Measurements from ENCODE around the gene PPP1CB.

The PPP1CB gene

GRCh38 chr2:28821295-28821958 is 69.8 kb downstream of the PPP1CB start:
- H3K4me3 ChIP-seq (ENCODE audit: low read depth, low read length): no peak overlapping the region
- no peak overlapping the region for H3K27ac ChIP-seq (ENCODE audit: low read depth, low read length)
- no peak overlapping the region for H3K9ac ChIP-seq (ENCODE audit: low read depth, low read length)
- H3K36me3 ChIP-seq (ENCODE audit: control insufficient read depth, insufficient read depth, low read length): no peaks in the 10 kb centered on the region
- H3K9me3 ChIP-seq (ENCODE audit: control insufficient read depth, insufficient read depth, low read length): no peaks in the 10 kb centered on the region
- H3K27me3 ChIP-seq (ENCODE audit: control insufficient read depth, insufficient read depth, low read length): no peaks in the 10 kb centered on the region
- no peaks in the 10 kb centered on the region for H3K4me1 ChIP-seq (ENCODE audit: control insufficient read depth, insufficient read depth, low read length)

DNA sequence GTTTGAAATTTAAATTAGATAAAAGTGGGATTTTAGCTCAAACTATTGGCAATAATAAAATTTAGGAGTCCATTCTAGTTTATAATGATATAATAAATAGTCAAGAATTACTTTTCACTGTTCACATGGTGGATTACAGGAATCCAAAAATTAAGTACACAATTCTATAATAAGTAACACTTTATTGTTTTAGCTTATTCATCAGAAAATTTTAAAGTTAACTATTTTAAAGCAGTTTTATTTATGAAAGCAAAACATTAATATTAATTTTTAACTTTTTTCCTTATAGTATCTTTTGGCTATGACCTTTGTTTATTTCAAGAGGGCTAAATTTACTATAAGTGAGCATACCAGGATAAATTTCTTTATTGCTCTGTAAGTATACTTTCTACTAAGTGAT is 70.4 kb downstream of the PPP1CB start:
- Histone ChIP-seq H3K4me3 (ENCODE audit: low read depth, low read length) (no peak overlapping the region), H3K9me3 (ENCODE audit: control insufficient read depth, insufficient read depth, low read length) (no peaks in the 10 kb centered on the region), H3K36me3 (ENCODE audit: control insufficient read depth, insufficient read depth, low read length) (no peaks in the 10 kb centered on the region), H3K4me1 (ENCODE audit: control insufficient read depth, insufficient read depth, low read length) (no peaks in the 10 kb centered on the region), H3K9ac (ENCODE audit: low read depth, low read length) (no peak overlapping the region), H3K27me3 (ENCODE audit: control insufficient read depth, insufficient read depth, low read length) (no peaks in the 10 kb centered on the region), H3K27ac (ENCODE audit: low read depth, low read length) (no peak overlapping the region)

GRCh38 chr2:28824207-28824606 is 72.6 kb downstream of the PPP1CB start:
- Histone ChIP-seq H3K4me1 (ENCODE audit: control insufficient read depth, insufficient read depth, low read length) (no peaks in the 10 kb centered on the region), H3K9me3 (ENCODE audit: control insufficient read depth, insufficient read depth, low read length) (no peaks in the 10 kb centered on the region), H3K36me3 (ENCODE audit: control insufficient read depth, insufficient read depth, low read length) (no peaks in the 10 kb centered on the region), H3K9ac (ENCODE audit: low read depth, low read length) (no peak overlapping the region), H3K4me3 (ENCODE audit: low read depth, low read length) (no peak overlapping the region), H3K27me3 (ENCODE audit: control insufficient read depth, insufficient read depth, low read length) (no peaks in the 10 kb centered on the region), H3K27ac (ENCODE audit: low read depth, low read length) (no peak overlapping the region)

- Histone ChIP-seq H3K4me1 (ENCODE audit: control insufficient read depth, insufficient read depth, low read length) (no peaks in the 10 kb centered on the region), H3K36me3 (ENCODE audit: control insufficient read depth, insufficient read depth, low read length) (no peaks in the 10 kb centered on the region), H3K27ac (ENCODE audit: low read depth, low read length) (no peak overlapping the region), H3K9ac (ENCODE audit: low read depth, low read length) (no peak overlapping the region), H3K9me3 (ENCODE audit: control insufficient read depth, insufficient read depth, low read length) (no peaks in the 10 kb centered on the region), H3K4me3 (ENCODE audit: low read depth, low read length) (no peak overlapping the region), H3K27me3 (ENCODE audit: control insufficient read depth, insufficient read depth, low read length) (no peaks in the 10 kb centered on the region)
Measured at GRCh38 chr2:28824870-28825269, 73.2 kb downstream of the PPP1CB start.

GRCh38 chr2:28828382-28828781 is 76.8 kb downstream of the PPP1CB start:
- H3K4me3 ChIP-seq (ENCODE audit: low read depth, low read length): no peak overlapping the region
- H3K9me3 ChIP-seq (ENCODE audit: control insufficient read depth, insufficient read depth, low read length): no peaks in the 10 kb centered on the region
- H3K4me1 ChIP-seq (ENCODE audit: control insufficient read depth, insufficient read depth, low read length): no peaks in the 10 kb centered on the region
- H3K36me3 ChIP-seq (ENCODE audit: control insufficient read depth, insufficient read depth, low read length): no peaks in the 10 kb centered on the region
- no peak overlapping the region for H3K9ac ChIP-seq (ENCODE audit: low read depth, low read length)
- no peak overlapping the region for H3K27ac ChIP-seq (ENCODE audit: low read depth, low read length)
- H3K27me3 ChIP-seq (ENCODE audit: control insufficient read depth, insufficient read depth, low read length): no peaks in the 10 kb centered on the region

GRCh38 chr2:28833740-28834470 is 82.3 kb downstream of the PPP1CB start:
- H3K4me1 ChIP-seq (ENCODE audit: control insufficient read depth, insufficient read depth, low read length): no peaks in the 10 kb centered on the region
- H3K9me3 ChIP-seq (ENCODE audit: control insufficient read depth, insufficient read depth, low read length): no peaks in the 10 kb centered on the region
- no peaks in the 10 kb centered on the region for H3K36me3 ChIP-seq (ENCODE audit: control insufficient read depth, insufficient read depth, low read length)
- no peaks in the 10 kb centered on the region for H3K27me3 ChIP-seq (ENCODE audit: control insufficient read depth, insufficient read depth, low read length)
- no peak overlapping the region for H3K9ac ChIP-seq (ENCODE audit: low read depth, low read length)
- no peak overlapping the region for H3K27ac ChIP-seq (ENCODE audit: low read depth, low read length)
- no peak overlapping the region for H3K4me3 ChIP-seq (ENCODE audit: low read depth, low read length)

DNA sequence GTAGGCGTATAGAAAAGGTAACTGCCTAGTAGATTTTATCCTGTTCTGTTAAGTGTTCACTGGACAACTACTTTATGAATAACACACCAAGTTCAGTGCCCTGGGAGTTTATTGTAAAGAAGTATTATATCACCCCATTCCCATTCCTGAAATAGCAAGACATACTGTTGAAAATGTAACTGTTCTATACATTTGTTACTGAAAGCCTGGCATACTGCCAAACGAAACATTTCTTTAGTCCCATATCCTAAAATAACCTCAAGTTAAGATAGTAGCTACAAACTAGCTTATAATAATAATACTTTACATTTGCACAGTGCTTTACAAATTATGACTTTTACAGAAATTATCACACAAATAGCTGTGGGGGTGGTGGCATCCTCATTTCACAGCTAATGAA is 84.2 kb downstream of the PPP1CB start:
- no peaks in the 10 kb centered on the region for H3K27me3 ChIP-seq (ENCODE audit: control insufficient read depth, insufficient read depth, low read length)
- H3K36me3 ChIP-seq (ENCODE audit: control insufficient read depth, insufficient read depth, low read length): no peaks in the 10 kb centered on the region
- no peaks in the 10 kb centered on the region for H3K9me3 ChIP-seq (ENCODE audit: control insufficient read depth, insufficient read depth, low read length)
- no peak overlapping the region for H3K4me3 ChIP-seq (ENCODE audit: low read depth, low read length)
- no peaks in the 10 kb centered on the region for H3K4me1 ChIP-seq (ENCODE audit: control insufficient read depth, insufficient read depth, low read length)
- no peak overlapping the region for H3K9ac ChIP-seq (ENCODE audit: low read depth, low read length)
- H3K27ac ChIP-seq (ENCODE audit: low read depth, low read length): no peak overlapping the region

GRCh38 chr2:28838971-28839370 is 87.3 kb downstream of the PPP1CB start:
- Histone ChIP-seq H3K27ac (ENCODE audit: low read depth, low read length) (no peak overlapping the region), H3K36me3 (ENCODE audit: control insufficient read depth, insufficient read depth, low read length) (no peaks in the 10 kb centered on the region), H3K9ac (ENCODE audit: low read depth, low read length) (no peak overlapping the region), H3K4me3 (ENCODE audit: low read depth, low read length) (no peak overlapping the region), H3K27me3 (ENCODE audit: control insufficient read depth, insufficient read depth, low read length) (no peaks in the 10 kb centered on the region), H3K4me1 (ENCODE audit: control insufficient read depth, insufficient read depth, low read length) (no peaks in the 10 kb centered on the region), H3K9me3 (ENCODE audit: control insufficient read depth, insufficient read depth, low read length) (no peaks in the 10 kb centered on the region)

DNA sequence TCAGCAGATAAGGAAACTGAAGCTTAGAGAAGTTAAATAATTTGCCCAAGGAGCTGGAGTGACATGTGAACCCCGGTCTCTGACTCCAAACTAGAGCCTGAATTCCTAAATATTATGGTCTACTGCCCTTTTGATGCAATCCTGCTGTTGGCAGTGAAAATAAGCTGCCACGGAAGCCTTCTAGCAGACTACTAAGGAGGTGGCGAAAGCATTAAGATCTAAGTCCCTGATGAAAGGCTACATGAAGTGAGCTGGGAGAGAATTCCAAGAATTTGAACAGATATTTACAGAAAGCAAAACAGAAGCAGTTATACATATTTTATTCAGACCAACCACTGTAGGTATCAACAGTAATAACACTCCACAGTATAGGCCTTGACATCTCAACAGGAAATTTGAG is 90.4 kb downstream of the PPP1CB start:
- H3K4me1 ChIP-seq (ENCODE audit: control insufficient read depth, insufficient read depth, low read length): no peaks in the 10 kb centered on the region

More for the DNA sequence above, 90.4 kb downstream of the PPP1CB start:
- Histone ChIP-seq H3K27me3 (ENCODE audit: control insufficient read depth, insufficient read depth, low read length) (no peaks in the 10 kb centered on the region), H3K36me3 (ENCODE audit: control insufficient read depth, insufficient read depth, low read length) (no peaks in the 10 kb centered on the region), H3K27ac (ENCODE audit: low read depth, low read length) (no peak overlapping the region), H3K9ac (ENCODE audit: low read depth, low read length) (no peak overlapping the region), H3K9me3 (ENCODE audit: control insufficient read depth, insufficient read depth, low read length) (no peaks in the 10 kb centered on the region), H3K4me3 (ENCODE audit: low read depth, low read length) (no peak overlapping the region)
